ENCODE results near the gene TNFRSF12A.
"Not testable (repeated sequence)": the region's sequence is repeated elsewhere in the genome, so short reads cannot be mapped to it uniquely, and the experiment has no call there.

Gene TNFRSF12A

DNA sequence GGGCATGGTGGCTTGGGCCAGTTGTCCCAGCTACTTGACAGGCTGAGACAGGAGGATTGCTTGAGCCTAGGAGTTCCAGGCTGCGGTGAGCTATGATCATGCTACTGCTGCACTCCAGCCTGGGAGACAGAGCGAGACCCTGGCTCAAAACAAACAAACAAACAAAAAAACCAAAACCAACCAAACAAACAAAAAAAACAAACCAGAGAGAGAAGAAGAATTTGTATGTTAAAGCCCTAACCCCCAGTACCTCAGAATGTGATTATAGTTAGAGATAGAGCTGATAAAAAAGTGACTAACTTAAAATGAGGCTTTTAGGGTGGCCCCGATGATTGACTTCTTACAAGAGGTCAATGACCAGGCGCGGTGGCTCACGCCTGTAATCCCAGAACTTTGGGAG lies 24.5 kb downstream of the TNFRSF12A start:
- Histone ChIP-seq H3K9ac (ENCODE audit: low read depth, low read length) (no peak overlapping the region), H3K36me3 (ENCODE audit: insufficient read depth, low read length) (no peaks in the 10 kb centered on the region), H3K27ac (ENCODE audit: low read depth, low read length) (no peak overlapping the region), H3K9me3 (ENCODE audit: insufficient read depth, low read depth, low read length) (no peaks in the 10 kb centered on the region), H3K4me1 (ENCODE audit: insufficient read depth, low read length) (no peaks in the 10 kb centered on the region), H3K27me3 (ENCODE audit: insufficient read depth, low read length) (peaks cover 65% of the 10 kb centered on the region), H3K4me3 (ENCODE audit: low read length) (peak overlapping the region; percentile 82; the same call in 1 of the 2 replicates)
- 93% methylated on average over 5 of the region's 6 CpGs for WGBS

DNA sequence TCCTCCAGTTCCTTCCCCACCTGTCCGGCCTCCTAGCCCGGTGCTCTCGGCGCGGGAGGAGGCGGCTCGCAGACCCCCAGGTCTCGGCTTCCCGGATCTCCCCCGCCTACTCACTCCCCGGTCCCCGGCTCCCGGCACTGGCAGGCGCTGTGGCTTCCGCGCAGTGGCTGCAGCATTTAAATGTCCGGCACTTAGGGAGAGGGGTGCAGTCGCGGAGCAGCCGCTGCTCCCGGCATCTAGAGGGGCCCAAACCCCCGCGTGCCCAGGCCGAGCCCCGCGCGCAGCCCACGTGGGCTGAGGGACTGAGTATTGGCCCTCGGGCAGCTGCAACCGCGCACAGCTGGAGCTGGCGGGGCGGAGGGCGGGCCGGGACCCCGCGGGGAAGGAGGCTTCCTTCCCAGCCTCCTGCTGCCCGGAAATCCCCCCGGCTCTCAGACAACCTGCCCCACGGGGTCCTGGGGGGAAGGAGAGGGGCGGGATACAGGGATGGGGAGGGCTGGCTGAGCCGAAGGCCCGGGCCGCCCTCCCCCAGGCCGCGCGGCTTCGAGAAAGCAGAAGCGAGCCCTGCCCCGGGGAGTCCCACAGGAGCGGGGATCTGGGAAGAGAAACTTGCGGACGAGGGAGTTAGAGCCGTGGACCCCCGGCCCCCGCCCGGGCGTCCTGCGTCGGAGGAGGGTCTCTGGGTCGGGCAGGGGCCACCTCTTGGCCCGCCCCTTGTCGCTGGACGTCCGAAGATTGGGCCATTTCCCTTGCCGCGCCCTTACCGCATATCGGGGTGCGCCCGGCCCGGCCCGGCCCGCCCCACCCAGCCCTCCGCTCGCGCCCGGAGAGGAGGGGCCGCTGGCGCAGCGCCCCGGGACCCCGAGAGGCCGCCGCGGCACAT lies 25.8 kb downstream of the TNFRSF12A start, which contains the start of gene MMP25:
Gene MMP25 (plus strand): TSS at position 804 of the 883 bp plus-strand sequence. CDS start 357 bp downstream, outside the sequence.
- peak within 1 kb of the TSS; percentile 71; the same call in 1 of the 2 replicates for H3K27ac ChIP-seq (ENCODE audit: low read depth, low read length)
- peaks cover 75% of the 10 kb centered on the region for H3K27me3 ChIP-seq (ENCODE audit: insufficient read depth, low read length)

DNA sequence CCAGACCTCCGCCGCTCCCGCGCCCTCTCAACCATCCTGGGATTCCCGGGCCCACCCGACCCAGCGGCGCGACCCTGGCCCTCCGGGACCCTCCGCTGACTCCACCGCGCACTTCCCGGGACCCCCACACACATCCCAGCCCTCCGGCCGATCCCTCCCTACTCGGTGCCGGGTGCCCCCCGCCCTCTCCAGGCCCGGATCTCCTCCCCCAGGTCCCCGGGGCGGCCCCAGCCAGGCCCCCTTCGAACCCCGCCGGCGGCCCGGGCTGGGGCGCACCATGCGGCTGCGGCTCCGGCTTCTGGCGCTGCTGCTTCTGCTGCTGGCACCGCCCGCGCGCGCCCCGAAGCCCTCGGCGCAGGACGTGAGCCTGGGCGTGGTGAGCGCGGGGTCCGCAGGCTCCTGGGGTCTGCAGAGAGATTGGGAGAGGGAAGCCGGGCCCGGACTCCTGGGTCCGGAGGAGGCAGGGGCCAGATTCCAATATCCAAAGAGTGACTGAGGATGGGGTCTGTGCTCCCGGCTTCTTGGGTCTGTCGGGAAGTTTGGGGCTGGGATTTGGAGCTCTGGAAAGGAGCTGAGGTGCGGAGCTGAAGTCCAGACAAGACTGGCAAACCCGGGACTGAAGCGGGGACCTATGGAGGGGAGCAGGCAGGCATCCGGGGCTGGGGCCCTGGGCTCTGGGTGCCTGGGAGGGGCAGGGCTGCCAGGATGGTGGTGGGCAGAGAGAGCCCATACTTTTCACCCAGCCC lies 26.6 kb downstream of the TNFRSF12A start:
- H3K9me3 ChIP-seq (ENCODE audit: insufficient read depth, low read depth, low read length): no peaks in the 10 kb centered on the region
- 2% methylated on average over 54 of the region's 54 CpGs for WGBS
- peaks cover 77% of the 10 kb centered on the region for H3K27me3 ChIP-seq (ENCODE audit: insufficient read depth, low read length)
- peak overlapping the region; percentile 68 for H3K9ac ChIP-seq (ENCODE audit: low read depth, low read length)
- no peaks in the 10 kb centered on the region for H3K4me1 ChIP-seq (ENCODE audit: insufficient read depth, low read length)
- no peaks in the 10 kb centered on the region for H3K36me3 ChIP-seq (ENCODE audit: insufficient read depth, low read length)
- peak overlapping the region; percentile 82 for H3K4me3 ChIP-seq (ENCODE audit: low read length)
- no peak overlapping the region for H3K27ac ChIP-seq (ENCODE audit: low read depth, low read length)

More for the DNA sequence above, 25.8 kb downstream of the TNFRSF12A start, which contains the start of gene MMP25:
- H3K4me3 ChIP-seq (ENCODE audit: low read length): peak within 1 kb of the TSS; percentile 82
- no peaks in the 10 kb centered on the region for H3K9me3 ChIP-seq (ENCODE audit: insufficient read depth, low read depth, low read length)
- peak within 1 kb of the TSS; percentile 69 for H3K9ac ChIP-seq (ENCODE audit: low read depth, low read length)
- WGBS: under 1% methylated on average over 84 of the region's 86 CpGs
- H3K4me1 ChIP-seq (ENCODE audit: insufficient read depth, low read length): no peaks in the 10 kb centered on the region
- H3K36me3 ChIP-seq (ENCODE audit: insufficient read depth, low read length): no peaks in the 10 kb centered on the region

DNA sequence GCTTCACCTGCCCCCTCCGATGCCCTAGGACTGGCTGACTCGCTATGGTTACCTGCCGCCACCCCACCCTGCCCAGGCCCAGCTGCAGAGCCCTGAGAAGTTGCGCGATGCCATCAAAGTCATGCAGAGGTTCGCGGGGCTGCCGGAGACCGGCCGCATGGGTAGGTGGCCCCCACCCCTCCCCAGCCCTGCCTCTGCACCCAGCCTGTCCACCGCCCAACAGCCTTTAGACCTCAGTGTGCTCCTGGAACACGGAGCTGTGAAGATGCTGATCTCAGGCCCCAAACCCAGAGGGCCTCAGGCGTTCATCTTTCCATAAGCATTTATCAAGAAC lies 27.2 kb downstream of the TNFRSF12A start:
- Histone ChIP-seq H3K36me3 (ENCODE audit: insufficient read depth, low read length) (no peaks in the 10 kb centered on the region), H3K27me3 (ENCODE audit: insufficient read depth, low read length) (peaks cover 77% of the 10 kb centered on the region), H3K27ac (ENCODE audit: low read depth, low read length) (no peak overlapping the region), H3K9me3 (ENCODE audit: insufficient read depth, low read depth, low read length) (no peaks in the 10 kb centered on the region), H3K4me1 (ENCODE audit: insufficient read depth, low read length) (no peaks in the 10 kb centered on the region), H3K4me3 (ENCODE audit: low read length) (peak overlapping the region; percentile 82), H3K9ac (ENCODE audit: low read depth, low read length) (peak overlapping the region; percentile 68; the same call in 1 of the 2 replicates)
- 26% methylated on average over 13 of the region's 13 CpGs for WGBS

- H3K9me3 ChIP-seq (ENCODE audit: insufficient read depth, low read depth, low read length): no peaks in the 10 kb centered on the region
- H3K4me1 ChIP-seq (ENCODE audit: insufficient read depth, low read length): no peaks in the 10 kb centered on the region
- H3K36me3 ChIP-seq (ENCODE audit: insufficient read depth, low read length): no peaks in the 10 kb centered on the region; the same call in 1 of the 2 replicates
- H3K27ac ChIP-seq (ENCODE audit: low read depth, low read length): no peak overlapping the region
- WGBS: 89% methylated on average over 26 of the region's 26 CpGs
- peaks cover 55% of the 10 kb centered on the region for H3K27me3 ChIP-seq (ENCODE audit: insufficient read depth, low read length)
- H3K4me3 ChIP-seq (ENCODE audit: low read length): no peak overlapping the region
- no peak overlapping the region for H3K9ac ChIP-seq (ENCODE audit: low read depth, low read length)
Observed at GRCh38 chr16:3049921-3050481, 29.8 kb downstream of the TNFRSF12A start.

DNA sequence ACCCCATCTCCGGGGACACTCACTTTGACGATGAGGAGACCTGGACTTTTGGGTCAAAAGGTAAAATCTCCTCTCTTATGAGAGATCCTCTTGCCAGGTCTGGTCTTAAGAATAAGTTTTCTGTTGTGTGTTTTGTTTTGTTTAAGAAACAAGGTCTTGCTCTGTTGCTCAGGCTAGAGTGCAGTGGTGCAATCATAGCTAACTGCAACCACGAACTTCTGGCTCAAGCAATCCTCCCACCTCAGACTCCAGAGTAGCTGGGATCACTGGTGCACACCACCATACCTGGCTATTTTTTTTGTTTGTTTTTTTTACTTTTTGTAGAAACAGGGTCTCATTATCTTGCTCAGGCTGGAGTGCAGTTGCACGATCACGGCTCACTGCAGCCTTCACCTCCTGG lies 30.3 kb downstream of the TNFRSF12A start:
- Histone ChIP-seq H3K27me3 (ENCODE audit: insufficient read depth, low read length) (peaks cover 51% of the 10 kb centered on the region), H3K9ac (ENCODE audit: low read depth, low read length) (no peak overlapping the region), H3K36me3 (ENCODE audit: insufficient read depth, low read length) (no peaks in the 10 kb centered on the region; the same call in 1 of the 2 replicates), H3K4me3 (ENCODE audit: low read length) (no peak overlapping the region), H3K4me1 (ENCODE audit: insufficient read depth, low read length) (no peaks in the 10 kb centered on the region), H3K27ac (ENCODE audit: low read depth, low read length) (no peak overlapping the region), H3K9me3 (ENCODE audit: insufficient read depth, low read depth, low read length) (no peaks in the 10 kb centered on the region)
- 96% methylated on average over 5 of the region's 5 CpGs for WGBS

- Histone ChIP-seq H3K27me3 (ENCODE audit: insufficient read depth, low read length) (peaks cover 47% of the 10 kb centered on the region), H3K4me1 (ENCODE audit: insufficient read depth, low read length) (no peaks in the 10 kb centered on the region), H3K27ac (ENCODE audit: low read depth, low read length) (no peak overlapping the region), H3K4me3 (ENCODE audit: low read length) (no peak overlapping the region), H3K9me3 (ENCODE audit: insufficient read depth, low read depth, low read length) (no peaks in the 10 kb centered on the region), H3K9ac (ENCODE audit: low read depth, low read length) (no peak overlapping the region), H3K36me3 (ENCODE audit: insufficient read depth, low read length) (no peaks in the 10 kb centered on the region; the same call in 1 of the 2 replicates)
- 88% methylated on average over 4 of the region's 4 CpGs for WGBS
Observed at GRCh38 chr16:3051009-3051408, 30.8 kb downstream of the TNFRSF12A start.

DNA sequence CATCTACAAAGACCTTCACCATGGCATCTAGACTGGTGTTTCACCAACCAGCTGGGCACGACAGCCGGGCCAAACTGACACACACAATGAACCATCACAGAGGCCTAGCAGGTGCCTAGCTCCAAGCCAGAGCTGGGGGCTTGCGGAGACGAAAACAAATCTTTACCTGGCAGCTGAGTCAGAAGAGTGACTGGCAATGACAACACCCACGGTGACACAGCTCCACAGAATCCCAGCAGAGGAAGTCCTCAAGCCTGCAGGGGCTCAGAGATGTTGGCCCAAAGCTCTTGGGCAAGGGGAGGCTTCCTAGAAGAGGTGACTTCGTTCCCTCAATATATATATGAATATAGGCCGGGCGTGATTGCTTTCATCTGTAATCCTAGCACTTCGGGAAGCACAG lies 31.3 kb downstream of the TNFRSF12A start:
- no peak overlapping the region for H3K9ac ChIP-seq (ENCODE audit: low read depth, low read length)
- H3K4me3 ChIP-seq (ENCODE audit: low read length): no peak overlapping the region
- H3K4me1 ChIP-seq (ENCODE audit: insufficient read depth, low read length): no peaks in the 10 kb centered on the region
- no peaks in the 10 kb centered on the region; the same call in 1 of the 2 replicates for H3K36me3 ChIP-seq (ENCODE audit: insufficient read depth, low read length)
- 84% methylated on average over 8 of the region's 9 CpGs for WGBS
- peaks cover 42% of the 10 kb centered on the region for H3K27me3 ChIP-seq (ENCODE audit: insufficient read depth, low read length)
- H3K9me3 ChIP-seq (ENCODE audit: insufficient read depth, low read depth, low read length): no peaks in the 10 kb centered on the region
- H3K27ac ChIP-seq (ENCODE audit: low read depth, low read length): no peak overlapping the region

GRCh38 chr16:3052571-3053329 lies 32.6 kb downstream of the TNFRSF12A start:
- not testable (repeated sequence) for H3K4me3 ChIP-seq (ENCODE audit: low read length); H3K4me1 ChIP-seq (ENCODE audit: insufficient read depth, low read length); H3K9me3 ChIP-seq (ENCODE audit: insufficient read depth, low read depth, low read length); H3K27ac ChIP-seq (ENCODE audit: low read depth, low read length); H3K36me3 ChIP-seq (ENCODE audit: insufficient read depth, low read length); H3K9ac ChIP-seq (ENCODE audit: low read depth, low read length)
- WGBS: 86% methylated on average over 6 of the region's 12 CpGs
- peaks cover 34% of the 10 kb centered on the region for H3K27me3 ChIP-seq (ENCODE audit: insufficient read depth, low read length)

- not testable (repeated sequence) for H3K27ac ChIP-seq (ENCODE audit: low read depth, low read length); H3K9me3 ChIP-seq (ENCODE audit: insufficient read depth, low read depth, low read length); H3K4me1 ChIP-seq (ENCODE audit: insufficient read depth, low read length); H3K4me3 ChIP-seq (ENCODE audit: low read length); H3K9ac ChIP-seq (ENCODE audit: low read depth, low read length); H3K36me3 ChIP-seq (ENCODE audit: insufficient read depth, low read length)
- 84% methylated on average over 8 of the region's 13 CpGs for WGBS
- H3K27me3 ChIP-seq (ENCODE audit: insufficient read depth, low read length): peaks cover 33% of the 10 kb centered on the region
Observed at GRCh38 chr16:3053330-3053710, 33.2 kb downstream of the TNFRSF12A start.

Measured in HUES64 (cell line).